ENCODE data around the gene GPRC5D.

- TF ChIP-seq CTCF (conservative IDR thresholded peaks at IDR 0.05 in 1 of 2, IDR thresholded peaks at IDR 0.05 in 1 of 2; ENCODE audit: low read depth in 1 of 2, low read length in 2 of 2) = no peak
- no peak for TF ChIP-seq EZH2 (IDR thresholded peaks at IDR 0.05; ENCODE audit: low read length, missing control alignments)
Observed at GRCh38 chr12:12986775-12987331, 34.9 kb upstream of the GPRC5D start.

Measured in fibroblast of lung (primary cell).